Calu3 (cell line): ENCODE measurements around the gene PDGFRB. TPM values are rescaled to one million over a fixed set of nuclear protein-coding genes. Genes with fewer than 3 reads are reported as not detected.

Experiments
- BruUV-seq: library from RNA; stranded (reverse); fragments of 400-500 nt; replicated peaks from 2 replicates; lab custom pipeline; 2021; lab: Mats Ljungman, UMichigan
- CTCF ChIA-PET: fragments of 300-600 bp; sonication (Branson Sonifier 250); formaldehyde crosslinking; loops from one replicate; lab custom pipeline; 2022; ENCODE audit warnings: antibody characterized with exemption; lab: Charles Lee
- DNase-seq: peaks from one replicate; pipeline ENCODE4 v3.0.0; 2022
- H3K27ac Mint-ChIP-seq: one replicate; pipeline ENCODE4 v1.8.0; 2022; ENCODE audit warnings: mixed read lengths; ENCODE audit not compliant: unreplicated experiment
- H3K27me3 Mint-ChIP-seq: one replicate; pipeline ENCODE4 v1.8.0; 2022; ENCODE audit warnings: mixed read lengths; ENCODE audit not compliant: unreplicated experiment
- H3K36me3 Mint-ChIP-seq: one replicate; pipeline ENCODE4 v1.8.0; 2022; ENCODE audit warnings: mild to moderate bottlenecking, moderate library complexity, mixed read lengths; ENCODE audit not compliant: insufficient read depth, unreplicated experiment
- H3K4me1 Mint-ChIP-seq: one replicate; pipeline ENCODE4 v1.8.0; 2022; ENCODE audit warnings: mild to moderate bottlenecking, low read depth, mixed read lengths; ENCODE audit not compliant: unreplicated experiment
- H3K4me3 Mint-ChIP-seq: one replicate; pipeline ENCODE4 v1.8.0; 2022; ENCODE audit warnings: mild to moderate bottlenecking, low read depth, moderate library complexity, mixed read lengths; ENCODE audit not compliant: unreplicated experiment
- H3K9me3 Mint-ChIP-seq: one replicate; pipeline ENCODE4 v1.8.0; 2022; ENCODE audit warnings: low read depth, mixed read lengths; ENCODE audit not compliant: unreplicated experiment
- intact Hi-C: fragments of 100-400 bp; cut with micrococcal nuclease; formaldehyde crosslinking; loops from one replicate; pipeline ENCODE4 v1.10.0; 2022; ENCODE audit not compliant: unreplicated experiment
- total RNA-seq: library from RNA; stranded (reverse); gene quantifications from 2 replicates; pipeline ENCODE4 v1.2.3, GENCODE V29; 2022
- TF ChIP-seq, protein P1 (sequence below): fragments of 200-600 bp; IDR thresholded peaks from one replicate; pipeline ENCODE4 v1.8.0; 2022; ENCODE audit warnings: antibody characterized with exemption; ENCODE audit not compliant: unreplicated experiment

Gene PDGFRB
- total RNA-seq, 1 experiment from 2014 or later = not detected

GRCh38 chr5:150192462-150192861, 36.8 kb upstream of the PDGFRB start:
- intact Hi-C loops = no loop called here
- H3K36me3 Mint-ChIP-seq = no peaks in the 10 kb centered on the region
- BruUV-seq = no TSS peak
- H3K4me1 Mint-ChIP-seq = no peaks in the 10 kb centered on the region
- H3K27ac Mint-ChIP-seq = no peak overlapping the region
- H3K4me3 Mint-ChIP-seq = no peak overlapping the region
- CTCF ChIA-PET = interaction anchor here (1.1 kb wide), 1 partner anchor 14 kb away, joined by 3 read pairs; no protein-coding TSS in a partner anchor
- peaks cover 97% of the 10 kb centered on the region for H3K27me3 Mint-ChIP-seq
- H3K9me3 Mint-ChIP-seq = no peaks in the 10 kb centered on the region
- TF ChIP-seq, protein P1, sequence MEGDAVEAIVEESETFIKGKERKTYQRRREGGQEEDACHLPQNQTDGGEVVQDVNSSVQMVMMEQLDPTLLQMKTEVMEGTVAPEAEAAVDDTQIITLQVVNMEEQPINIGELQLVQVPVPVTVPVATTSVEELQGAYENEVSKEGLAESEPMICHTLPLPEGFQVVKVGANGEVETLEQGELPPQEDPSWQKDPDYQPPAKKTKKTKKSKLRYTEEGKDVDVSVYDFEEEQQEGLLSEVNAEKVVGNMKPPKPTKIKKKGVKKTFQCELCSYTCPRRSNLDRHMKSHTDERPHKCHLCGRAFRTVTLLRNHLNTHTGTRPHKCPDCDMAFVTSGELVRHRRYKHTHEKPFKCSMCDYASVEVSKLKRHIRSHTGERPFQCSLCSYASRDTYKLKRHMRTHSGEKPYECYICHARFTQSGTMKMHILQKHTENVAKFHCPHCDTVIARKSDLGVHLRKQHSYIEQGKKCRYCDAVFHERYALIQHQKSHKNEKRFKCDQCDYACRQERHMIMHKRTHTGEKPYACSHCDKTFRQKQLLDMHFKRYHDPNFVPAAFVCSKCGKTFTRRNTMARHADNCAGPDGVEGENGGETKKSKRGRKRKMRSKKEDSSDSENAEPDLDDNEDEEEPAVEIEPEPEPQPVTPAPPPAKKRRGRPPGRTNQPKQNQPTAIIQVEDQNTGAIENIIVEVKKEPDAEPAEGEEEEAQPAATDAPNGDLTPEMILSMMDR = no peak
- DNase-seq = no peak

DNA sequence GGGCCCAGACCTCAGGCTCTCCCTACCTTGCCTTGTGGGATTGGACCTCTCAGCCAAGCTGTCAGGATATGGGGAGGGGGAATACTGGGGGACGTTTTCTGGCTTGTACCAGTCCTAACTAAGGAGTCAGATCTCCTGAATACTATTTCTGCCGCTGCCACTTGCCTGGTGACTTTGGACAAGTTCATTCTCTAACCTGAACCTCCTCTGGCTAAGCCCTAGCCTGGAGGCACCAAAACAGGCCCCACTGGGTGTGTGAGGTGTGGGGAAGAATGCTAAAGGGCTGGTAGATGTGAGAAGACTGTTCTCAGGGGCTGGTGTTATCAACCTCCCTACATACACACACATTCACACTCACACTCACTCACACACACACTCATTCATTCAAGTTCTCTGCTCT, 35.3 kb upstream of the PDGFRB start:
- CTCF ChIA-PET = interaction anchor here (0.6 kb wide), 1 partner anchor 8 kb away, joined by 3 read pairs; no protein-coding TSS in a partner anchor

GRCh38 chr5:150190503-150190979, 34.9 kb upstream of the PDGFRB start:
- no peak overlapping the region for H3K27ac Mint-ChIP-seq
- CTCF ChIA-PET = interaction anchor here (0.6 kb wide), 1 partner anchor 9 kb away, joined by 3 read pairs; no protein-coding TSS in a partner anchor

More for the DNA sequence above, 35.3 kb upstream of the PDGFRB start:
- Mint-ChIP-seq H3K4me3 (no peak overlapping the region), H3K27me3 (peaks cover 97% of the 10 kb centered on the region), H3K9me3 (no peaks in the 10 kb centered on the region), H3K27ac (no peak overlapping the region), H3K36me3 (no peaks in the 10 kb centered on the region), H3K4me1 (no peaks in the 10 kb centered on the region)
- TF ChIP-seq, protein P1 = no peak
- intact Hi-C loops = no loop called here
- BruUV-seq = no TSS peak
- DNase-seq = no peak

DNA sequence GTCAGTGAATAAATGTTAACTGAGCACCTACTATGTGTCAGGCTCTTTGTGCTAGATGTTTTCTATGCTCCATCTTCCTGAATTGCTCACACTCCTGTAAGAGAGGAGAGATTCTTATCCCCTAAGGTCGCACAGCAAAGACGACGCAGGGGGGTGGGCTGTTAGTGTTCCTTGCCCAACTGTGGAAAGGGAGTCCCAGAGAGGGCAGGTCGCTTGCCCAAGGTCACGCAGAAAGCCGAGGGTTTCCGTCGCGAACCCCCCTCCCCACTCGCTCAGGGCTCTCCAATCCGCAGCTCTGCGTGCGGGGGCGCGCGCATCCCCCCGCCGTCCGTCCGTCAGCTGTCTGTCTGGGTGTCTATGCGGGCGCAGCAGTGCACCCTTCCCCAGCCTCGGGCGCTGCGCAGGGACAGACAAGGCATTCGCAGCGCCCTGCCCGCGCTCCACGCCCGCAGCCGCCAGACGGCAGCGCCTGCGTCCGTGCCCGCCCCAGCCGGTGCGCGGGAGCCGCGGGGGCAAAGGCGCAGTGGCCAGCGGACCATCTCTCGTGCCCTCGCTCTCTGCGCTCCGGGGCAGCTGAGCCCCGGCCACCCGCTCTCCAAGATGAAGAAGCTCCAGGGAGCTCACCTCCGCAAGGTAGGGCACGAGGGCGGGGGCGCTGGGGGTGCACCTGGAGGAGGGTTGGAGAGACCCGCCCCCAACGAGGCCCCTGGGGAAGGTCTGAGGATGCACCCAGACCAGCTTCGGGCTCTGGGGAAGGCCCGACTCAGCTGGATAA, 34.3 kb upstream of the PDGFRB start, which contains the start of gene SLC6A7:
TSS of gene SLC6A7 (plus strand) at position 335 of the 775 bp plus-strand sequence. CDS start at position 601, 266 bp downstream.
- no TSS peak for BruUV-seq
- H3K9me3 Mint-ChIP-seq = no peaks in the 10 kb centered on the region
- CTCF ChIA-PET = no interaction called here
- DNase-seq = no peak
- TF ChIP-seq, protein P1 = no peak
- no peak within 1 kb of the TSS for H3K27ac Mint-ChIP-seq
- intact Hi-C loops = no loop called here
- H3K36me3 Mint-ChIP-seq = no peaks in the 10 kb centered on the region
- H3K27me3 Mint-ChIP-seq = peaks cover 97% of the 10 kb centered on the region
- no peak within 1 kb of the TSS for H3K4me3 Mint-ChIP-seq
- H3K4me1 Mint-ChIP-seq = no peaks in the 10 kb centered on the region

More at GRCh38 chr5:150190503-150190979, 34.9 kb upstream of the PDGFRB start:
- no peak for DNase-seq
- Mint-ChIP-seq H3K27me3 (peaks cover 97% of the 10 kb centered on the region), H3K9me3 (no peaks in the 10 kb centered on the region), H3K4me1 (no peaks in the 10 kb centered on the region), H3K36me3 (no peaks in the 10 kb centered on the region), H3K4me3 (no peak overlapping the region)
- intact Hi-C loops = no loop called here
- TF ChIP-seq, protein P1 = no peak
- BruUV-seq = no TSS peak
